SU-DHL-6 (cell line): ENCODE measurements around the gene CBX7.

Experiments used
- H2AFZ ChIP-seq: fragments of 200-600 bp; sonication (generic); 2 replicates; pipeline ENCODE4 v1.6.1; 2014; ENCODE audit warnings: low read depth, mild to moderate bottlenecking, moderate library complexity, mixed read lengths, antibody characterized with exemption, low read length; ENCODE audit not compliant: severe bottlenecking
- H3F3A ChIP-seq: fragments of 200-600 bp; shearing (Covaris generic); 2 replicates; pipeline ENCODE4 v1.6.0; 2016; ENCODE audit warnings: antibody characterized with exemption, mild to moderate bottlenecking; ENCODE audit not compliant: insufficient read depth
- H3K27ac ChIP-seq: fragments of 200-600 bp; sonication (generic); 2 replicates; pipeline ENCODE4 v1.5.1; 2016; ENCODE audit warnings: low read depth, mild to moderate bottlenecking, low read length, moderate library complexity, mixed read lengths
- H3K27me3 ChIP-seq: fragments of 200-600 bp; sonication (generic), shearing (Covaris generic); 2 replicates; pipeline ENCODE4 v1.6.0; 2014; ENCODE audit warnings: mild to moderate bottlenecking, low read length
- H3K36me3 ChIP-seq: fragments of 200-600 bp; sonication (generic); 2 replicates; pipeline ENCODE4 v1.6.1; 2014; ENCODE audit warnings: mild to moderate bottlenecking, low read length, mixed read lengths
- H3K4me2 ChIP-seq: fragments of 300-600, 200-600 bp; shearing (Covaris generic), sonication (generic); 2 replicates; pipeline ENCODE4 v1.6.0; 2014; ENCODE audit warnings: low read length, low read depth, mild to moderate bottlenecking; ENCODE audit not compliant: poor library complexity, severe bottlenecking
- H3K4me3 ChIP-seq: fragments of 200-600 bp; sonication (generic); 2 replicates; pipeline ENCODE4 v1.5.1; 2014; ENCODE audit warnings: antibody characterized with exemption, low read length, mild to moderate bottlenecking, mixed read lengths; ENCODE audit not compliant: insufficient read depth, poor library complexity, severe bottlenecking
- H3K79me2 ChIP-seq: fragments of 200-600 bp; sonication (generic); 2 replicates; pipeline ENCODE4 v1.6.1; 2014; ENCODE audit warnings: mild to moderate bottlenecking, low read length, moderate library complexity; ENCODE audit not compliant: insufficient read depth
- H3K9ac ChIP-seq: fragments of 200-600 bp; sonication (generic); 2 replicates; pipeline ENCODE4 v1.7.0; 2014; ENCODE audit warnings: mild to moderate bottlenecking, low read length
- H3K9me2 ChIP-seq: fragments of 200-600 bp; sonication (generic); replicated peaks from 2 replicates; pipeline ENCODE4 v1.6.1; 2014; ENCODE audit warnings: low read length; ENCODE audit not compliant: insufficient read depth
- H3K9me3 ChIP-seq: fragments of 200-600 bp; sonication (generic); 2 replicates; pipeline ENCODE4 v1.6.1; 2014; ENCODE audit warnings: low read length, mixed read lengths; ENCODE audit not compliant: insufficient read depth
- H4K20me1 ChIP-seq: fragments of 200-600 bp; sonication (generic); 2 replicates; pipeline ENCODE4 v1.6.1; 2014; ENCODE audit warnings: low read depth, mild to moderate bottlenecking, antibody characterized with exemption, low read length, moderate library complexity, mixed read lengths
- CTCF ChIP-seq: fragments of 200-600 bp; sonication (generic); IDR thresholded peaks from one replicate; pipeline ENCODE4 v1.5.1; 2017; ENCODE audit warnings: antibody characterized with exemption, mild to moderate bottlenecking, low read length, moderate library complexity; ENCODE audit not compliant: insufficient read depth, poor library complexity, severe bottlenecking
- EZH2phosphoT487 ChIP-seq: fragments of 200-600 bp; sonication (generic), shearing (Covaris generic); conservative IDR thresholded peaks from 2 replicates; pipeline ENCODE4 v1.6.1; 2018; ENCODE audit warnings: mild to moderate bottlenecking, antibody characterized with exemption, low read length, moderate library complexity, mixed read lengths

The CBX7 gene

GRCh38 chr22:39084666-39085065 is 67.8 kb downstream of the CBX7 start:
- H3K27me3 ChIP-seq: no peaks in the 10 kb centered on the region
- peaks cover 3% of the 10 kb centered on the region; the same call in 1 of the 2 replicates for H3F3A ChIP-seq
- no peaks in the 10 kb centered on the region for H4K20me1 ChIP-seq
- TF ChIP-seq CTCF: no peak
- no peak for TF ChIP-seq EZH2phosphoT487
- no peak overlapping the region for H3K9ac ChIP-seq
- no peak overlapping the region for H2AFZ ChIP-seq
- H3K9me3 ChIP-seq: no peaks in the 10 kb centered on the region
- H3K4me3 ChIP-seq: no peak overlapping the region
- H3K36me3 ChIP-seq: no peaks in the 10 kb centered on the region; the same call in 1 of the 2 replicates
- H3K4me2 ChIP-seq: no peak overlapping the region
- H3K79me2 ChIP-seq: no peaks in the 10 kb centered on the region
- H3K27ac ChIP-seq: no peak overlapping the region
- no peaks in the 10 kb centered on the region for H3K9me2 ChIP-seq

- H3K9ac ChIP-seq: no peak overlapping the region
- TF ChIP-seq EZH2phosphoT487 (no peak), CTCF (no peak)
These were observed 69.0 kb downstream of the CBX7 start for GRCh38 chr22:39083212-39084165.

GRCh38 chr22:39081598-39081997 is 70.9 kb downstream of the CBX7 start:
- Histone ChIP-seq H3K9me2 (no peaks in the 10 kb centered on the region), H3K4me3 (no peak overlapping the region), H3F3A (no peaks in the 10 kb centered on the region), H3K27me3 (no peaks in the 10 kb centered on the region), H4K20me1 (no peaks in the 10 kb centered on the region), H3K36me3 (no peaks in the 10 kb centered on the region; the same call in 1 of the 2 replicates), H3K9me3 (no peaks in the 10 kb centered on the region), H3K27ac (no peak overlapping the region), H3K9ac (no peak overlapping the region), H3K4me2 (no peak overlapping the region), H3K79me2 (peaks cover 19% of the 10 kb centered on the region), H2AFZ (no peak overlapping the region)
- no peak for TF ChIP-seq EZH2phosphoT487
- TF ChIP-seq CTCF: no peak

More at GRCh38 chr22:39083212-39084165, 69.0 kb downstream of the CBX7 start:
- peaks cover 6% of the 10 kb centered on the region; the same call in 1 of the 2 replicates for H3K79me2 ChIP-seq
- no peak overlapping the region for H3K4me3 ChIP-seq
- no peak overlapping the region for H3K27ac ChIP-seq
- H3K36me3 ChIP-seq: no peaks in the 10 kb centered on the region; the same call in 1 of the 2 replicates
- no peaks in the 10 kb centered on the region for H3K9me3 ChIP-seq
- H3K4me2 ChIP-seq: no peak overlapping the region
- no peaks in the 10 kb centered on the region for H3K9me2 ChIP-seq
- H4K20me1 ChIP-seq: no peaks in the 10 kb centered on the region
- H3F3A ChIP-seq: peaks cover 3% of the 10 kb centered on the region; the same call in 1 of the 2 replicates
- H2AFZ ChIP-seq: no peak overlapping the region
- H3K27me3 ChIP-seq: no peaks in the 10 kb centered on the region
